Thoracic aorta (tissue), 2 donors: Measurements from ENCODE around the gene ANP32A. TPM values are rescaled to one million over a fixed set of nuclear protein-coding genes. Genes with fewer than 3 reads are reported as not detected.
A peak's percentile ranks its signal among the peaks of the same experiment; 100 is the strongest.

ENCODE experiments used
- ATAC-seq: fragments of 150-250 bp; one replicate; pipeline ENCODE4 v1.8.0; 2017; ENCODE audit warnings: low read depth; ENCODE audit not compliant: insufficient number of reproducible peaks, low FRiP score
- DNase-seq: peaks from one replicate; pipeline ENCODE4 v3.0.0-alpha.2; 2020; ENCODE audit warnings: low spot score
- H3K27ac ChIP-seq, 2 donors: fragments of 200-600 bp; sonication (generic); 1 replicate in 1 of 2; 2 replicates in 1 of 2; pipeline ENCODE4 v1.5.1; 2016; ENCODE audit warnings: mild to moderate bottlenecking in 2 of 2, moderate library complexity in 2 of 2
- H3K27me3 ChIP-seq: fragments of 200-600 bp; sonication (generic); replicated peaks from 2 replicates; pipeline ENCODE4 v1.6.0; 2016; ENCODE audit warnings: mild to moderate bottlenecking; ENCODE audit not compliant: insufficient read depth
- H3K36me3 ChIP-seq: fragments of 200-600 bp; sonication (generic); one replicate; pipeline ENCODE4 v1.5.1; 2016
- H3K4me1 ChIP-seq, 2 donors: fragments of 200-600 bp; sonication (generic); 1 replicate in 1 of 2; 2 replicates in 1 of 2; pipeline versions ENCODE4 v1.5.1 to v1.6.0; 2016; ENCODE audit warnings: low read depth in 2 of 2, mild to moderate bottlenecking in 1 of 2; ENCODE audit not compliant: control insufficient read depth in 1 of 2
- H3K4me3 ChIP-seq: fragments of 200-600 bp; sonication (generic); 2 replicates; pipeline ENCODE4 v1.5.1; 2016; ENCODE audit warnings: mild to moderate bottlenecking
- H3K9me3 ChIP-seq: fragments of 200-600 bp; sonication (generic); 2 replicates; pipeline ENCODE4 v1.5.1; 2016
- total RNA-seq, 2 donors: library from RNA; depleted of rRNA; stranded (reverse); fragments of >200 nt; gene quantifications; one replicate each; pipeline versions ENCODE4 v1.1.0 to v1.2.3, GENCODE V29; 2016
- TF ChIP-seq, protein P1 (sequence below): fragments of 200-600 bp; sonication (generic); IDR thresholded peaks from one replicate; pipeline ENCODE4 v1.5.1; 2019; ENCODE audit warnings: antibody characterized with exemption

Gene ANP32A
- total RNA-seq, 2 donors from 2014 or later: 46.0 to 54.2 TPM

DNA sequence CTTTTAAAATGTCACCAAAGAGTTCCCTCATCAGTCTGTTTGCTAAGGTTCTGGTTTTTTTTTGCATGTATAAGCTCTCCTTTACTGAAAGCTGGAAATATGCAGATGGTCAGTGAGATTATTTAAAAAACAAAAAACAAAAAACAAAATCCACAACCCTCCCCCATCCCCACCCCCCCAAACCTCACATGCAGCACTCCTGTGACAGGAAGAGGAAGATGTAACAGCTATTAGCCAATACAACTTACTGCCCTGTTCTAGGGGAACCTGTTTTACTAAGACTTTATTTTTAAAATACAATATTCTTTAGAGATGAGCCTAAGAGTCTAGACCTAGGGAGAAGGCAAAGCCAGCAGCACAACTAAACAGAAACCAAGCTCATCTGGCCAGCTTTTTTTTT is 39.5 kb downstream of the ANP32A start:
- no peak overlapping the region for H3K4me3 ChIP-seq
- no peaks in the 10 kb centered on the region for H3K9me3 ChIP-seq
- H3K36me3 ChIP-seq: peaks cover 31% of the 10 kb centered on the region
- H3K27ac ChIP-seq: no peak overlapping the region
- peaks cover 4 to 12% of the 10 kb centered on the region in 2 donors for H3K4me1 ChIP-seq
- H3K27me3 ChIP-seq: no peaks in the 10 kb centered on the region
- DNase-seq: no peak
- no peak for ATAC-seq
- TF ChIP-seq, protein P1, sequence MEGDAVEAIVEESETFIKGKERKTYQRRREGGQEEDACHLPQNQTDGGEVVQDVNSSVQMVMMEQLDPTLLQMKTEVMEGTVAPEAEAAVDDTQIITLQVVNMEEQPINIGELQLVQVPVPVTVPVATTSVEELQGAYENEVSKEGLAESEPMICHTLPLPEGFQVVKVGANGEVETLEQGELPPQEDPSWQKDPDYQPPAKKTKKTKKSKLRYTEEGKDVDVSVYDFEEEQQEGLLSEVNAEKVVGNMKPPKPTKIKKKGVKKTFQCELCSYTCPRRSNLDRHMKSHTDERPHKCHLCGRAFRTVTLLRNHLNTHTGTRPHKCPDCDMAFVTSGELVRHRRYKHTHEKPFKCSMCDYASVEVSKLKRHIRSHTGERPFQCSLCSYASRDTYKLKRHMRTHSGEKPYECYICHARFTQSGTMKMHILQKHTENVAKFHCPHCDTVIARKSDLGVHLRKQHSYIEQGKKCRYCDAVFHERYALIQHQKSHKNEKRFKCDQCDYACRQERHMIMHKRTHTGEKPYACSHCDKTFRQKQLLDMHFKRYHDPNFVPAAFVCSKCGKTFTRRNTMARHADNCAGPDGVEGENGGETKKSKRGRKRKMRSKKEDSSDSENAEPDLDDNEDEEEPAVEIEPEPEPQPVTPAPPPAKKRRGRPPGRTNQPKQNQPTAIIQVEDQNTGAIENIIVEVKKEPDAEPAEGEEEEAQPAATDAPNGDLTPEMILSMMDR: no peak

DNA sequence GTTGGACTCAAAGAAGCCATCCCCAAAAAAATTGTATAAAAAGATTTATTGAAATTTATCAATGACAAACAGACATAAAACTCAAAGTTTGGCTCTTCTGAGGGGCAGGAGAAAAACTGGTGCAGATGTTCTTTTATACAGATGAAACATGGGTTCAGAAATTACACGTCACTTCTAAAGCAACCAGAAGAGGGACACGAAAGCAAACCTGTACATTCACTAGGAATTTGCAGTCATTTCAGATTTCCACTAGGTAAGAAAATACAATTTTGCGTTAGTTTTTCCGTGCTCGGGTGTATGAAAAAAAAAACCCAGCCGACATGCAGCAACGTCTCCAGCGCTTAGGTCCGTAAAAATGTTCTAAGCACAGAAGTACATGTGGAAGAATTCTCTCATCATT is 41.8 kb downstream of the ANP32A start:
- no peak overlapping the region for H3K27ac ChIP-seq
- DNase-seq (no peak), ATAC-seq (no peak)
- TF ChIP-seq, protein P1: no peak
- H3K27me3 ChIP-seq: no peaks in the 10 kb centered on the region
- H3K9me3 ChIP-seq: no peaks in the 10 kb centered on the region
- peaks cover 10 to 29% of the 10 kb centered on the region in 2 donors for H3K4me1 ChIP-seq
- no peak overlapping the region for H3K4me3 ChIP-seq
- peaks cover 19% of the 10 kb centered on the region for H3K36me3 ChIP-seq

DNA sequence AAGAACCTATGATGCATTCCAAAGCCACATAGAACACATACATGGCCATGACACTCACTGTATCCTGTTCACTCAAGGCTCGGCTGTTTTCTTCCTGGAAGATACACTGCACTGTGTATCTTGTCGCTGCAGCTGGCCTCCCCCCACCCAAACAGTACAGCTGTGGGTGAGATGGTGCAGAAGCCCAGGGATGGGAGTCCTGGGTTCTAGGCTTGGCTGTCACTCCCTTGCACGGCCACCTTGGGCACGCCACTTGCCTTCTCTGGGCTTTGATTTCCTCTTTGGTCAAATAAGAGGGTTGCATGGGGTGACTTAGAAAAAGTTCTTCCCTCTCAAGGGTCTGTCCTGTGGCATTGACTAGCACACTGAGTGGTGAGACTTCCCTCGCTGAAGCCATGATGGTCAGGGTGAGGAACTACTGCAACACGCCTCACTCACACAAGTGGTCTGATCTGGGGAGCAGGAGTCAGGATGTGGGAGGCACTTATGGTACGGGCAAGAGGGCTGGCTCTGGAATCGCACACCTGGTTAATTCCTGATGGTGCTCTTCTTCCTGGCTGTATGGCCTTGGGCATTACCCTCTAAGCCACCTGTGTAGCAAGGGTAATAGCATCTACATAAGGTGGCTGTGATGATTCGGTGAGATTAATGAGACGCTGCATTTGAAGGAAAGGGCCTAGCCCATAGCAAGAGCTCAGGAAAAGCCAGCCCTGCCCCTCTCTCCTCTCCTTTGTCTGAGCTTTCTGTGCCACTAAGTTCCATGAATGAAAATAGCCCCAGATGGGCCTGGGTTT is 44.0 kb downstream of the ANP32A start:
- Histone ChIP-seq H3K4me3 (no peak overlapping the region), H3K36me3 (peaks cover 7% of the 10 kb centered on the region), H3K4me1 (peaks cover 10 to 29% of the 10 kb centered on the region in 2 donors), H3K9me3 (no peaks in the 10 kb centered on the region), H3K27me3 (no peaks in the 10 kb centered on the region), H3K27ac (peak overlapping the region; percentile 81 to 86)
- DNase-seq (no peak), ATAC-seq (no peak)
- TF ChIP-seq, protein P1: no peak

DNA sequence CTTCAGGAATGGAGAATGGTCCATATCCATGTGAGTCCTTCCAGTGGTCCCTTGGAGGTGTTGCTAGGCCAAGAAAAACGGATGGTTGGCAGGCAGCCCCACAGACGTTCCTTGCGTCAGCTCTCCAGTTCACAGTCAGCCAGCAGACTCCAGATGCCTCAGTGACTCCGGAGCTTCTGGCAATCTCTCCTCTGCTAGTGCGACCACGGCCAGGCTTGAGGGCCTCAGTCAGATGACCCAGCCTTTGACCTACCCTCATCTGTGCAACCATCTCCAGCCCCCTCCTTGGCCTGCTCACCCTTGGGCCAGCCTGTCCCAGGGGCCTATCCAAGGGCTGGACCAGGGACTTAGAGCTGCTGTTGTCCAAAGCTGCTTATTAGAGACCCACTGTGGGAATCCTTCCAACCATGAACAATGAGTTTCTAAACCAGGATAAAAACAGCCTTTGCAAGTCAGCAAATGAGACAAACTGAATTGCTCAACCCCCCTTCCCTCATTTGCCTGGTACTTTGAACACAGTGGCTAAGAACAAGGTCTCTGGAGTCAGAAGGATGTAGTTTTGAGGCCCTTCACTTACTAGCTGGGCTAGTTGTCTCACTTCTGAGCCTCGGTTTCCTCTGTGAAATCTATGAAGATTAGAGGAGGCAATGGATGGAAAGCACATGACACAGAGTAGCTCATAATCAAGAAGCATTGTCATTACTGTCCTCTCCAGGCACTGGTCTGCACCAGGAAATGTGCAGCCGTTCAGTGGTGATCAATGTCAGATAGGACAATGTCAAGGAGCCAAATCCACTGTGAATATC is 44.8 kb downstream of the ANP32A start:
- Histone ChIP-seq H3K4me3 (peak overlapping the region; percentile 22), H3K9me3 (no peaks in the 10 kb centered on the region), H3K4me1 (peaks cover 10 to 29% of the 10 kb centered on the region in 2 donors), H3K27me3 (no peaks in the 10 kb centered on the region), H3K27ac (peak overlapping the region; percentile 81 to 86), H3K36me3 (peaks cover 7% of the 10 kb centered on the region)
- TF ChIP-seq, protein P1: no peak
- peak; percentile 60 for DNase-seq
- ATAC-seq: peak; percentile 53

DNA sequence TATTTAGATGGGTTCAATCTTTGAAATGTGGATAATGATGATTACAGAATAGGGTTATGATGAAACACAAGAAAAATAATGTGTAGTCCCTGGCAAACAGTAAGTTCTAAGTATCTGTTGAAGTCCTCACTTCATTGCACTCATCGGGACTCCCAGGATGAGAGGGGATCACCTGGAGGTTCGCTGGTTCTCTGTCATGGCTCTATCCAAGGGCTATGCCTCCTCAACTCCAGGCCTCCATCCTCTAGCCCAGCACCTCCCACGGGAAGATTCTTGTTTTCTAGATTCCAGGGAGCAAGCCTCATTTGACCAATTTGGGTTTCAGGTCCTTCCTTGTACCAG is 45.5 kb downstream of the ANP32A start:
- no peak overlapping the region for H3K4me3 ChIP-seq
- H3K27me3 ChIP-seq: no peaks in the 10 kb centered on the region
- TF ChIP-seq, protein P1: no peak
- ATAC-seq (no peak), DNase-seq (no peak)
- H3K27ac ChIP-seq: peak overlapping the region; percentile 81 to 86
- H3K9me3 ChIP-seq: no peaks in the 10 kb centered on the region
- peaks cover 6% of the 10 kb centered on the region for H3K36me3 ChIP-seq
- H3K4me1 ChIP-seq: peaks cover 10 to 29% of the 10 kb centered on the region in 2 donors
